GOT3 (cell line): ENCODE data around the gene LZTR1.
"Not testable (repeated sequence)": the region's sequence is repeated elsewhere in the genome, so short reads cannot be mapped to it uniquely, and the experiment has no call there.

Source experiments
- DNase-seq: peaks from one replicate; lab custom pipeline; 2025; ENCODE audit warnings: mixed read lengths; lab: John Stamatoyannopoulos, UW

Gene LZTR1

DNA sequence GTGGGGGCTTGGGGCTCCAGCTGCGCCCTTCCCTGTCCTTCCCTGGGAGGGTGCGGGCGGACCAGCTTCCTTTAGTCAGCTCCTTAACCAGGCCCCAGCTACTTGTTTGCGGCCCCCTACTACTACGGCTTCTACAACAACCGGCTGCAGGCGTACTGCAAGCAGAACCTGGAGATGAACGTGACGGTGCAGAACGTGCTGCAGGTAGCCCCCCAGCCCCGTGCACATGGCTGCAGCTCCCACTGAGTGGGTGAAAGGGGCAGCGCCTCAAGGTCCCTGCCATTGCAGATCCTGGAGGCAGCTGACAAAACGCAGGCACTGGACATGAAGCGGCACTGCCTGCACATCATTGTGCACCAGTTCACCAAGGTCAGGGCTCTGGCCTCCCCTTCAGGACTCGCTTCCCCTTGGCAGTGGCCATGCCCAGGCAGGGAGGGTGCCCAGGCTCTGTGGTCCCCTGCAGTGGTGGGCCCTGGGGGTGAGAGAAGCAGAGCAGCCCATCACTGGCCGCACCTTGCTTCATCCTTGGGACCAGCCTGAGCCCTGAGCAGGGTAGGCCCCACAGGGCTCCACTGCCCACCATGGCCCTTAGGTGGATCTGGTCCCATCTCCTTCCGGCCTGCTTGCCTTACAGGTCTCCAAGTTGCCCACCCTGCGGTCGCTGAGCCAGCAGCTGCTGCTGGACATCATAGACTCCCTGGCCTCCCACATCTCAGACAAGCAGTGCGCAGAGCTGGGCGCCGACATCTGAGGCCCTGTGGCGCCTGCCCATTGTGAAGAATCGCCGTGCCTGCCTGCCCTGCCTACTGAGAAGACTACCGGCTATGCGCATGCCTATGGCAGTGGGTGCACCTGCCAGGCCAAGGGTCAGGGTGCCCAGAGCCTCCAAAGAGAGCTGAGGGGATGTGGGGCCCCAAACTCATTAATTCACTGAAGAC, 14.8 kb downstream of the LZTR1 start:
- no peak for DNase-seq

DNA sequence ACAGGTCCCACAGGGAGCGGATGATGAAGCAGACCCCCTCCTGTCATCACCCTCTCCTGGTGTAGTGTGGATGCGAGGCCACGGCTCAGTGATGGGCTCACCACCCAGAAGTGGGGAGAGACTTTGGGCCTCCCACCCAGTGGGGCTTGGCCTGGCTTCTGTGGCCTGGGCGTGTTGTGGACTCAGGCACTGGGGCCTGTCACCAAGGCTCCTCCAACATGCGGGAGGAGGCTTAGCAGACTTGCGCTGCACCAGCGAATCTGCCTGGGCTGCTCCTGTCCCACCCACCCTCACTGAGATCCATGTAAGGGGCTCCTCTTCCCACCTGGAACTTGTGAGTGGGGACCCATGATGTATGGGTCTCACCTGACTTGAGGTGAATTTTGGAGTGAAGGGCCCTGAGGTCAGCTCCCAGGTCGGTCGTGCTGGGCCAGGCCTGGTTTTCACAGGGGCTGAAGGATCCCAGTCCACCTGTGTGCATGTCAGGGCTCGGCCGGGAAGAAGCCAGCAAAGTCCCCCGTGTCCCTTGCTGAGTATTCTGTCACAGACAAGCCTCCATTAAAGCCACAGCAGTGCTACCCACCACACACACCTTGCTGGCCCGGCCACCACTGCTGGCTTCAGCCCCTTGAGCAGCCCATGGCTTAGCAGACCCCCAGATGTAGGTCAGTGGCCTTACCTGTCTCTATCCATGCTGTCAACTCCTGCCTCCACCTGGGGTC, 15.6 kb downstream of the LZTR1 start:
- DNase-seq: no peak

GRCh38 chr22:20998411-20999336, 16.6 kb downstream of the LZTR1 start:
- no peak for DNase-seq

- DNase-seq: no peak
Observed at GRCh38 chr22:20999350-21000206, 17.5 kb downstream of the LZTR1 start.

GRCh38 chr22:21000207-21000986, 18.3 kb downstream of the LZTR1 start:
- no peak for DNase-seq

DNA sequence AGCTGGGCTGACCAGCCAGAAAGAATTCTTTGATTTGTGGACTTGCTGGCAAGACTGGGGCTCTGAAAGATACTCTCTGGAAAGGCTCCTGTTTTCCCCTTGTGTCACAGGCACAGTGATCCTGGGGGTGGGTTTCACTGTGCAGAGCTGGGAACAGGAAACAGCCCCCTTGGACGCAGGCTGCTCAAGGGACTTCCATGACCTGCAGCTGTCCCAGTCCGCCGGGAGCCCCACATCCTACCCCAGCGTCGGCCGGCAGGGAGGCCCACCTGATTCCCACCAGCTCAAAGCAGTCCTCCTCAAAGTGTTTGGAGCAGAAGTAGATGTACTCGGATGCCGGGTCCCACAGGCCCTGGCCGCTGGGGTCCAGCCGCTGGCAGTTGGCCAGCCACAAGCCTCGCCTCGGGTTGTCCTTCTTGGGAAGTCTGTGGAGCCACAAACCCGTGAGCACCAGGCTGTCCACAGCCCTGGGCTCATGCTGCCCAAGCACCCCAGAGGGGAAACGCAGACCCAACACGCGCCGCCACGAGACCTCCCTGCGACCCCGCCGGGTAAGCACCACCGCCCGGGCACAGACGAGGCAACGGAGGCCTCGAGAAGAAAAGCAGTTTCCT, 19.0 kb downstream of the LZTR1 start:
- DNase-seq: no peak

- peak; percentile 93 for DNase-seq
Observed at GRCh38 chr22:21001601-21002325, 19.7 kb downstream of the LZTR1 start, which contains the start of gene THAP7. Gene THAP7 (minus strand): TSS chr22:21002118. CDS start chr22:21001911, 207 bp downstream.

GRCh38 chr22:21003782-21004181, 21.7 kb downstream of the LZTR1 start:
- no peak for DNase-seq

GRCh38 chr22:21009208-21009607, 27.1 kb downstream of the LZTR1 start:
- not testable (repeated sequence) for DNase-seq

DNA sequence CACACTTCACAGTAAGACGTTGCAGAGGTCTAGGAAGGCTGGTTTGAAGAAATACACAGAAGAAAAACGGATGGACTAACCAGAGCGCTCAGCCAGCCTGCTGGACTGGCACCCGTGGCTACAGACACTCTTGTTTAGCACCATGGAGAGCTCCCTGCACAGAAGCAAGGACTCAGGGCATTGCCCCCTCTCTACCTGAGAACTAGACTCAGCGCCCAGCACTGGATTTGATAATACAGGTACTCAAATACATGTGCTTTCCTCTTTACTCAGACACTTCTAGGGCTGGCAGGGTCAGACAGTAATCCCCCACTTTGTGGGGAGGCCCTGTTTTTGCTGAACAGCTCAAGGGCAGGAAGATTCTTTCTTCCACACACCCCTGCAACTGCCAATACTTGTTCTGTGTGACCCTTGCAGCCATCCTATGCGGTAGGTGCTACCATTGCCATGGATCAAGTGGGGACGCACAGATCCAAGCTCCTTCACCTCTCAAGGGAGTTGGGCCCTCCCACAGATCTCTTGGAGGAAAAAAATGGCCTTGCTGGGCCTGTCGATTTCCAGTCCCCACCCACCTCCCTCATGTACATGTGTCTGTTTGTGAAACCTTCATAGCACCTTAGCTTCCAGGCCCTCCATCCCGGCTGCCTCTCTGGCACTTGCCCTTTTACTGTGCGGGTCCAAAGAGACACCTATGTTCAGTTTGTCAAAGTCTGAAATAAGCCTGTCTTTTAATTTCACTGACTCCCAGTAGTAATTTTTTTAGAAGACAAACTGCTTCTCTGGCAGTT, 27.7 kb downstream of the LZTR1 start:
- no peak for DNase-seq

- DNase-seq: no peak
Observed at GRCh38 chr22:21010426-21011113, 28.5 kb downstream of the LZTR1 start.

DNA sequence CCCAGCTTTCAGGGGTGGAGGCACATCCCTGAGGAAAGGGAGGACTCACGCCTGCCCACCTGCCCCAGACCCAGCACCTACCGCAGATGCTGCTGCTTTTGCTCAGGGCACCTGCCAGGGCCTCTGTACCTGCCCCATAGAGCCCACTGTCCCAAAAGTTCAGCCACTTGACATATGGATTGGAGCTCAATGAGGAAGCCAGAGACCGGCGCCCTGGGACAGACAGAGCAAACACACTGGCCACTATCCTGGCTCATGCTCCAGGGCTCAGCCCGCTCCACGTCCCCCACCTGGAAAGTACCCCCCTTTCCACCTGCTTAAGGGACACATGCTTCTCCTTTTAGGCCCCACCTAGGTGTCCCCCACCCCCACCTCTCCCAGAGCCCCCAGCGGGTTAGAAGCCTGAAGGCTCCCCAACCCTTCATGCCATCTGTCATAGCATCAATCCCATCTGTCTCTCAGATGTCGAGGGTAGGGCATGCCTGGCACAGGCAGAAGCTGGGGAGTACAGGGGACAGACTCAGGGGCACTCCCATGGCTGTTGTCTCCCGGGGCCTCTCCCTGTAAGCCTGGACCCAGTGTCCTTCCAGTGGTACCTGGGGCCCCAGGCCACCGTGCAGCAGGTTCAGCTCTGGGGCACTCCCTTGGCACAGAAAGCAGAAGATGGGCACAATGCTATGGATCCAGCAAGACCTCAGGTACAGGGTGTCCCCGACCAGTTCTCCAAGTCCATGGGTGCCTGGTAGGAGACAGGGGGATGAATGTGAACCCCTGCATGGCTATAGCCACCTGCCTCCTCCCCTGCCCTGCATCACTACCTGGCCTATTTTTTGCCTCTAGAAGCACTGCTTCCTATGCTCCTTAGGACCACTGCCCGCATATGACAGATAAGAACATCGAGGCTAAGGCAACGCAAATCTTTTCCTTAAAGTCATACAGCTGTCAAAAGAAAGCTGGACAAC, 30.6 kb downstream of the LZTR1 start:
- DNase-seq: no peak

DNA sequence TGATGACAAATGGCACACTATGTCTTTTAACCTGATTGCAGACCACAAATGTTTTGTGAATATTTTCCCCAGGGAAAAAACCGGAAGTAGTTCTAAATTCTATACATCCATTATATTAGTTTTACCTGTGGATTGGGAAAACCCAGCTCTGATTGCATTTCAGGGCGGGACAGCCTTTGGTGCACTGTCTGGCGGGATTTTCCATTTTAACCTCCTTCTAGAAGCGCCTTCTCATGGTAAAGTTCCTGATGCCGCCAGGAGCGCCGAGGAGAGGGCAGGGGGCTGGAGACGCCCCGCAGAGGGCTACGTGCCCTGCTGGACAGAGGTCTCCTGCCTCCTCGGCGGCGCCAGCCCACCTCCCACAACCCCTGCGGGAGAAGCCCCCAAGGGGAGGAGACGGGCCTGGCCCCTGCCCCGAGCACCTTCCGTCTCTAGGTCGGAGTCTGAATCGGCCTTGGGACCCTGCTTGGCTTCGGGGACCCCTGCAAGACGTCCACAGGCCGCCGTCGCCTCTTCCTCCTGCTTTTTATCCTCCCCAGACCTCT, 31.6 kb downstream of the LZTR1 start:
- DNase-seq: no peak

DNA sequence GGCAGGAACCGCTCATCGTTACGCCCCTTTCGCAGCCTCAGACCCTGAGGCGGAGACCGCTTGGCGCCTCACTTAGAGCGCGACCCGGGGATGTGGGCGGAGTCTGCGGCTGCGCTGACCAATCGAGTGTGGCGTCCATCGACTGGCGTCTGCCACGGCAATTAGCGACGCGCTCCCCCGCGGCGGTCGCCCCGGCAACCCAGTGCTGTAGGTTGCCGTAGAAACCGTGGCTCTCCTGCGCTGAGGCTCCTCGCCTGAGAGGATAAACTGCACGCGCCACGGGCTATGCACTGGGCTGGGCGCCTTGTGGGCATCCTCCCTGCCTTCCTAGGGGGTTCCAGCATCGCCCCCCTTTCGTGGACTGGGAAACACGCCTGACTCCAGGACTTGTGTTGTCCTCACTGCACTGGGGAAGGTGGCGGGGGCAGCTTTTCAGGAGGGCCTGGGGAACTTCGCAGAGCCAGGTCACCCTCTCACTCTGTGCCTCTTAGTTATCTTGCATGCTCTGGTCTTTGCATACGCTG, 32.2 kb downstream of the LZTR1 start:
- peak; percentile 73 for DNase-seq

GRCh38 chr22:21014726-21015465, 32.8 kb downstream of the LZTR1 start, which contains the start of gene P2RX6:
Gene P2RX6 (plus strand): TSS chr22:21015165. CDS start chr22:21015175, 10 bp downstream.
- peak; percentile 17 for DNase-seq
